ENCODE data around the gene DYRK3. TPM values are rescaled to one million over a fixed set of nuclear protein-coding genes. Genes with fewer than 3 reads are reported as not detected.
A peak's percentile ranks its signal among the peaks of the same experiment; 100 is the strongest.
"Not testable (repeated sequence)": the region's sequence is repeated elsewhere in the genome, so short reads cannot be mapped to it uniquely, and the experiment has no call there.

The DYRK3 gene
- total RNA-seq, 4 donors from 2014 or later, result 5.4 to 12.7 (median 5.7) TPM

DNA sequence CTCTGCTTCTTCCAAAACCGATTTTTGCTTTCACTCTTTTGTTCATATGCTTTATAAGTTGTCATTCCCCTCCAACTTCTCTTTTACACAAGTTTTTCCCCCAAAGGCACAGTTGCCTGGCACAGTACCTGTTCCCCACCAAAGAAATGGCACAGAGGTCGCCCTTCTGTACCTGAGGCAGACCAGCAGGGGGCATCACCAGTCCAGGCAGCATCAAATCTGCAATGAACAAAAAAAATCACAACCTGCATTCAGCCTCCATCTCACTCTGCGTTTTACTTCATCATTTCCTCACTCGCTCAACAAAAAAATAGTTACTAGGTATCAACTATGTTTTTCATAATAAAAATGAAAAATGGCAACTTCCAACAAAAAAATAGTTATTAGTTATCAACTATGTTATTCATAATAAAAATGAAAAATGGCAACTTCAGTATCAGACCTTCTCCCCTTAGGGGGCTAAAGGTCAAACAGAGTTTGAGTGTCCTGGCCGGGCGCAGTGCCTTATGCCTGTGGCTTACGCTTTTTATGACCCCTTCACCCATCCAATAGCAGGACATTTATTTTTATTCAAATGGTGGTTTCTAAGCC is 27.1 kb upstream of the DYRK3 start:
- peak in 1 of 2 donors; percentile 33 for DNase-seq (ENCODE audit: low spot score in 2 of 2)
- H3K4me1 ChIP-seq, result peaks cover 0 to 13% (median 8%) of the 10 kb centered on the region in 4 donors
- H3K36me3 ChIP-seq, result peaks cover 0 to 79% (median under 1%) of the 10 kb centered on the region in 3 donors
- TF ChIP-seq, protein P1, sequence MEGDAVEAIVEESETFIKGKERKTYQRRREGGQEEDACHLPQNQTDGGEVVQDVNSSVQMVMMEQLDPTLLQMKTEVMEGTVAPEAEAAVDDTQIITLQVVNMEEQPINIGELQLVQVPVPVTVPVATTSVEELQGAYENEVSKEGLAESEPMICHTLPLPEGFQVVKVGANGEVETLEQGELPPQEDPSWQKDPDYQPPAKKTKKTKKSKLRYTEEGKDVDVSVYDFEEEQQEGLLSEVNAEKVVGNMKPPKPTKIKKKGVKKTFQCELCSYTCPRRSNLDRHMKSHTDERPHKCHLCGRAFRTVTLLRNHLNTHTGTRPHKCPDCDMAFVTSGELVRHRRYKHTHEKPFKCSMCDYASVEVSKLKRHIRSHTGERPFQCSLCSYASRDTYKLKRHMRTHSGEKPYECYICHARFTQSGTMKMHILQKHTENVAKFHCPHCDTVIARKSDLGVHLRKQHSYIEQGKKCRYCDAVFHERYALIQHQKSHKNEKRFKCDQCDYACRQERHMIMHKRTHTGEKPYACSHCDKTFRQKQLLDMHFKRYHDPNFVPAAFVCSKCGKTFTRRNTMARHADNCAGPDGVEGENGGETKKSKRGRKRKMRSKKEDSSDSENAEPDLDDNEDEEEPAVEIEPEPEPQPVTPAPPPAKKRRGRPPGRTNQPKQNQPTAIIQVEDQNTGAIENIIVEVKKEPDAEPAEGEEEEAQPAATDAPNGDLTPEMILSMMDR (IDR thresholded peaks at IDR 0.05), result peak; percentile 29 to 55 (median 42)
- TF ChIP-seq EP300 (IDR thresholded peaks at IDR 0.05) (no peak), POLR2A (IDR thresholded peaks at IDR 0.05) (no peak)
- no peaks in the 10 kb centered on the region for H3K9me3 ChIP-seq
- H3K27ac ChIP-seq, result no peak overlapping the region
- no peaks in the 10 kb centered on the region for H3K27me3 ChIP-seq
- 67 to 71% methylated on average over 7 of the region's 7 CpGs for WGBS, 2 donors
- H3K4me3 ChIP-seq, result no peak overlapping the region

DNA sequence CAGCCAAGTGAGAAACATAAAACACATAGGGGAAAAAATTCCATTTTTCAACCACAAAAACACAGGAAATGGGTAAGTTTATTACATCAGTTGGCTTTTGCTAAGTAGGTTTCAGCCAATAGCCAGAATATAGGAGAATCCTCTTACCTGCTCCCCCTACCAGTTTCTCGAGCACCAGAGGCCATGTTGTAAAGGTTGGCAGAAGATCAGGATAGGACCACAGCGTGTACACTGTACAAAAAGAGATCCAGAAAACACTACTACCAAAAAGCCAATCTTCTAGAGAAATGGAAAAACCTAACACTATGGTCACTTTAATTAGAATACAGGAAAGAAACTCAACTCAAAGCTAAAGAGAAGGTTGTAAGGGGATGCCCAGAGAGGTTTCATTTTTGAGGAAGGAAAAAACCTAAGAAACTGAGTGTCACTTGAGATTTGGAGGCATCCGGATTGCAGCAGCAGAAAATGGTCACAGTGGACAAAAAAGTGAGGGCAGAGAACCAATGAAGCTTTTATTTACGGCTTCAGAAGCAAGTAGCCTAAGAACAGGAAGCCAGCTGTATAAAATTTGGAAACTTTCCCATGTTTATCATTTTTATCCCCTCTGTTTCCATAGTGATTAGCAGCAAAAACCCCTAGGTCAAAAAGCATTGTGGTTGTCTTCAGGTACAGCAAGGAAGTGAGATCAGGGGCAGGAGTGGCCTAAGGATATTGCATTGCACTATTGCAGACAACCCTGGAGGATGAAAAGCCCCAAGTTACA is 25.9 kb upstream of the DYRK3 start:
- WGBS, 2 donors, result 43 to 46% methylated on average over 4 of the region's 4 CpGs
- Histone ChIP-seq H3K9me3 (no peaks in the 10 kb centered on the region), H3K27me3 (no peaks in the 10 kb centered on the region), H3K4me1 (peaks cover 0 to 13% (median 8%) of the 10 kb centered on the region in 4 donors), H3K36me3 (peaks cover 0 to 67% (median 0%) of the 10 kb centered on the region in 3 donors), H3K4me3 (no peak overlapping the region), H3K27ac (no peak overlapping the region)
- DNase-seq (ENCODE audit: low spot score in 2 of 2), result no peak
- TF ChIP-seq, protein P1 (IDR thresholded peaks at IDR 0.05), result no peak
- TF ChIP-seq POLR2A (IDR thresholded peaks at IDR 0.05), result no peak
- TF ChIP-seq EP300 (IDR thresholded peaks at IDR 0.05), result no peak

DNA sequence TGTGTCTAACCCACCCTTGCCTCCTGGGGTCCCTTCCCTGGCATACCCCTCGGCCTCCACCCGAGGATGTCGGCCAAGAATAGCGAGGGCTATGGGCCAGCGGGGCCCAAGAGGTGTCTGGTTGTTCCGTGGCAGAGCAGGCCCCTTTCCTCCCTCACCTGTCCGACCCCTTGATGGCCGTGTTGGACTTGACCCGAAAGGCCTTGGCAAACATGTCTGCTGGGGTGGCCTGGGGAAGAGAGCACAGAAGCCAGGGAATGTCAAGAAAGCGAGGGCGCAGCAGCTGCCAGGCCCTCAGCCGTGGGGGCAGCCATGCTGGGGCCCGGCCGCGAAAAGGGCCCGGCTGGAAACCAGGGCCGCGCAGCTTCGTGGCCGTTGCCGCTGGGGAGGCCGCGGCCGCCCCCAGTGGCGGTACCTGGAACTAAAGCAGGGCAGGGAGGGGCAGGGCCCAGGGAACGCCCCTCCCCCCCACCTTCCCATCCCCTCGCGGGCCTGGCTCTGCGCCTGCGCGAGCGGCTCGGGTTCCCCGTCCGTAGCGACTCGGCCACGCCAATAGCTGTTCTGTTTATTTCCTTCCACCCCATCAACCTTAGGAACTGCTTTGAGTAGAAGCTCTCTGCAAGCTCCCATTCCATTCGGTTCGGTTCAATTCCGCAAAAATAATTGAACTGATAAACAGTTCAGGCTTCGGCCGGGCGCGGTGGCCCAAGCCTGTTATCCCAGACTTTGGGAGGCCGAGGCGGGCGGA is 23.0 kb upstream of the DYRK3 start, which contains the start of gene EIF2D:
Gene EIF2D, minus strand, starts transcription at position 337 of the 748 bp plus-strand sequence. Its CDS starts 123 bp downstream, at position 214.
- H3K27ac ChIP-seq, result peak within 1 kb of the TSS; percentile 68 to 92 (median 84)
- peaks cover 0 to 13% (median 8%) of the 10 kb centered on the region in 4 donors for H3K4me1 ChIP-seq
- 8 to 12% methylated on average over 30 to 48 of the region's 48 CpGs for WGBS, 2 donors
- H3K27me3 ChIP-seq, result no peaks in the 10 kb centered on the region
- H3K9me3 ChIP-seq, result no peaks in the 10 kb centered on the region
- peak within 1 kb of the TSS; percentile 60 to 72 (median 66) for H3K4me3 ChIP-seq
- peak in 1 of 2 donors; percentile 57 for TF ChIP-seq POLR2A (IDR thresholded peaks at IDR 0.05)
- TF ChIP-seq, protein P1 (IDR thresholded peaks at IDR 0.05), result peak; percentile 99
- peak in 1 of 2 donors; percentile 96 for TF ChIP-seq EP300 (IDR thresholded peaks at IDR 0.05)
- H3K36me3 ChIP-seq, result peaks cover 0 to 38% (median 0%) of the 10 kb centered on the region in 3 donors
- DNase-seq (ENCODE audit: low spot score in 2 of 2), result peak; percentile 87 to 89

DNA sequence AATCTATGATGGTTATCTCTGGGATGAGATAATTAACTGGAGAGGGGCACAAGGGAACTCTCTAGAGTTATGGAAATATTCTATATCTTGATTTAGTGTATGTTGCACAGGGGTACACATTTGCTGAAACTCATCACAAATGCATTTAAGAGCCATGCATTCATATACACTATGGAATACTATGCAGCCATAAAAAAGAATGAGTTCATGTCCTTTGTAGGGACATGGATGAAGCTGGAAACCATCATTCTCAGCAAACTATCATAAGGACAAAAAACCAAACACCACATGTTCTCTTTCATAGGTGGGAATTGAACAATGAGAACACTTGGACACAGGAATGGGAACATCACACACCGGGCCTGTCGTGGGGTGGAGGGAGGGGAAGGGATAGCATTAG is 8.9 kb upstream of the DYRK3 start:
- H3K27me3 ChIP-seq; DNase-seq (ENCODE audit: low spot score in 2 of 2); H3K4me3 ChIP-seq; H3K4me1 ChIP-seq; H3K27ac ChIP-seq; H3K36me3 ChIP-seq; H3K9me3 ChIP-seq: not testable (repeated sequence)
- 98 to 99% methylated on average over 2 of the region's 2 CpGs for WGBS, 2 donors

DNA sequence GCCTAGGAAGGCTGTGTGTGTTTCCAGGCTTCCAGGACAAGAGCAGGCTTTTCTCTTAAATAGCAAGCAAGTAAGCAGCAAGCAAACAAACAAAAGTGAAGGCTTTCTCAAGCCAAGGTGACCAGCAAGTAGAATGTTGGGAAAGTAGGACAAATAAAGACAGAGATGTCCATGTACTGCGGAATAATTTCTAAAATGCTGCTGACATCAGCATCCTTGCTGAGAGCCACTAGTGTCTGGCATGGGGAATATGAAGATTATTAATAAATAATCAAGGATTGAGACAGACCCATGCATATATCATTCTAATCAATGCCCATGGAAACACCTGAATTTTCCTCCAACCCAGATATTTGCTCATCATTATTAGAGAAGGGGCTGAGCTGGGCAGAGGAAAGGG is 6.4 kb upstream of the DYRK3 start:
- no peak for TF ChIP-seq POLR2A (IDR thresholded peaks at IDR 0.05)
- TF ChIP-seq EP300 (IDR thresholded peaks at IDR 0.05), result no peak
- TF ChIP-seq, protein P1 (IDR thresholded peaks at IDR 0.05), result no peak
- DNase-seq (ENCODE audit: low spot score in 2 of 2), result no peak
- H3K27me3 ChIP-seq, result no peaks in the 10 kb centered on the region
- peaks cover 0 to 6% (median 0%) of the 10 kb centered on the region in 4 donors for H3K4me1 ChIP-seq
- 86% methylated on average over 1 of the region's 1 CpG; no CpG with 5 or more reads in 1 of the 2 donors for WGBS, 2 donors
- no peaks in the 10 kb centered on the region for H3K9me3 ChIP-seq
- H3K4me3 ChIP-seq, result no peak overlapping the region
- no peaks in the 10 kb centered on the region for H3K36me3 ChIP-seq
- no peak overlapping the region for H3K27ac ChIP-seq

All from tibial nerve (tissue), 4 donors.